Measurements from ENCODE around the gene ASTL.

Gene ASTL

DNA sequence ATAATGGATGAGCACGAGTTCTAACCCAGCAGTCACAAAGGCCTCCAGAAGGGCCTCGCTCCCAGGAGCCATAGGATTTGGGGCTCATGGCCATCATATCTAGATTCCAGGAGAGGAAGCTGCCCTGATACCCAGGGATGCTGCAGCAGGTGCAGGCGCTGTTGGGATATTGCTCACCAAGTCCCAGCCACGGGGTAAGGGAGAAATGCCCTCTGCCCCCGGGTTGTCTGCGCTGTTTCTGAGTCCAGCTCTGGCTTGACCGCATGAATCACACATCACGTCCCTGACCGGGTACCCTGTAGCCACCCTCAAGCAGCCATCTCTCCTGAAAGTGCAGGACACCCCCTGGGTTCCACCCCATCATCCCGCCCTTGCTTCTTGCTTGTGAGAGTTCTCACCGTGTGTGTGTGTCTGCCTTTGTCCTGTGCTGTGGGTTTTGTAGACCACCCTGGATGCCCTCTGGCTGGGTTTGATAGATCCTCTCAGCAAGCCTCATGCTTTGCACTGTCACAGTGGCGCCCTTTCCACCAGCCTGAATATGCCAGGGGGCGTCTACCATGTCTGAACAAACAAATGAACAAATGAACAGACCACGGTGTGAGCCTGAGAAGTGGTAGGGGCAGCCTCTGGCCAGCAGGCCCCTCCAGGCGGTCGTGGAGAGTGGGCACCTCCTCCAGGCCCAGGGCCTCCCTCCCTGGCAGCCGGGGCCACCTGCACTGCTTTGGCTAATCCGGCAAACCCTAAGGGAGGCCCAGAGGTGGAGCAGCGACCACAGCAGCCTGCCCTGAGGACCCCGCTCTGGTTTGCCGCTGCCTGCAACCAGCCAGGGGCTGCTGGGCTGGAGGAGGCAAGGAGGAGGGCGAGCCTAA lies 54.1 kb downstream of the ASTL start:
- no peak for TF ChIP-seq ZFX (IDR thresholded peaks at IDR 0.05)
- TF ChIP-seq, protein P1, sequence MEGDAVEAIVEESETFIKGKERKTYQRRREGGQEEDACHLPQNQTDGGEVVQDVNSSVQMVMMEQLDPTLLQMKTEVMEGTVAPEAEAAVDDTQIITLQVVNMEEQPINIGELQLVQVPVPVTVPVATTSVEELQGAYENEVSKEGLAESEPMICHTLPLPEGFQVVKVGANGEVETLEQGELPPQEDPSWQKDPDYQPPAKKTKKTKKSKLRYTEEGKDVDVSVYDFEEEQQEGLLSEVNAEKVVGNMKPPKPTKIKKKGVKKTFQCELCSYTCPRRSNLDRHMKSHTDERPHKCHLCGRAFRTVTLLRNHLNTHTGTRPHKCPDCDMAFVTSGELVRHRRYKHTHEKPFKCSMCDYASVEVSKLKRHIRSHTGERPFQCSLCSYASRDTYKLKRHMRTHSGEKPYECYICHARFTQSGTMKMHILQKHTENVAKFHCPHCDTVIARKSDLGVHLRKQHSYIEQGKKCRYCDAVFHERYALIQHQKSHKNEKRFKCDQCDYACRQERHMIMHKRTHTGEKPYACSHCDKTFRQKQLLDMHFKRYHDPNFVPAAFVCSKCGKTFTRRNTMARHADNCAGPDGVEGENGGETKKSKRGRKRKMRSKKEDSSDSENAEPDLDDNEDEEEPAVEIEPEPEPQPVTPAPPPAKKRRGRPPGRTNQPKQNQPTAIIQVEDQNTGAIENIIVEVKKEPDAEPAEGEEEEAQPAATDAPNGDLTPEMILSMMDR (conservative IDR thresholded peaks at IDR 0.05): no peak
- H3K27ac ChIP-seq: no peak overlapping the region

DNA sequence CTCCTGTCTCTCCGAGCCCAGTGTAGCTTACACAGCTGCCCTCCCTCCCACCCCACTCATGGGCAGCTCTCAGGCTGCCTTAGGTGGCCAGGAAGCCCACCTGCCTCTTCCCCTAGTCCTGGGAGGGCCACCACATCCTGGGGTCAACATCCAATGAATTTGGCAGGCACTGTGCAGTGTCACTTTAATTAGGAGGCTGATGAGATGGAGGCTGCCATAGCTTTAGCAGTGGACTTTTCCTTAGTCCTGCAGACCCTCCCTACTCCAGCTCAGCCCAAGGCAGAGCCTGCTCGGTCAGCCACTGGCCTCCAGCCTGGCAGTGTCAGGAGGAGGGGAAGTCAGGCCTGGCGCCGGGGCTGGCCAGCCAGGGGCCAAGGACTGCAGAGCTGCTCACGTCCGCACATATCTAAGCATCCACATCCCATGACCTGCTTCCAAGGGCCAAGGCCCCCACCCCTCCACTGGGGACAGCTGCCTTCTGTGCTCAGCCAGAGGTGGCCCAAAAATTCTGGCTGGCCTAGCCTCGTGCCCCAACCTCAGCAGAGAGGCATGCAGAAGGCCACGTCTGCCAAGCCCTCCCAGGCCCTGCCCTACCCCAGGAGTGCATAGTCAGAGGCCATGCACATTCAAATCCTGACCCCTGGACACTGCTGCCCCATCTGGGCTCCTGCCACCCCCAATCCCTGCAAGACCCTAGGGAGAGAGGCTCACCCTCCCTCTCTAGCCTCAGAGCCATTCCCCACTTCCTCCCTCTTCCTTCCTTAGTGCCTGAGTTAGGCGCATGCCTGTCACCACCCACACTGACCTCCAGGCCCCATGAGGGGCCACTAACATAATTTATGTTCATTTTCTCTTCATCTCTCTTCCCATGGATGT lies 55.0 kb downstream of the ASTL start:
- TF ChIP-seq ZFX (IDR thresholded peaks at IDR 0.05): no peak
- TF ChIP-seq, protein P1 (conservative IDR thresholded peaks at IDR 0.05): no peak

DNA sequence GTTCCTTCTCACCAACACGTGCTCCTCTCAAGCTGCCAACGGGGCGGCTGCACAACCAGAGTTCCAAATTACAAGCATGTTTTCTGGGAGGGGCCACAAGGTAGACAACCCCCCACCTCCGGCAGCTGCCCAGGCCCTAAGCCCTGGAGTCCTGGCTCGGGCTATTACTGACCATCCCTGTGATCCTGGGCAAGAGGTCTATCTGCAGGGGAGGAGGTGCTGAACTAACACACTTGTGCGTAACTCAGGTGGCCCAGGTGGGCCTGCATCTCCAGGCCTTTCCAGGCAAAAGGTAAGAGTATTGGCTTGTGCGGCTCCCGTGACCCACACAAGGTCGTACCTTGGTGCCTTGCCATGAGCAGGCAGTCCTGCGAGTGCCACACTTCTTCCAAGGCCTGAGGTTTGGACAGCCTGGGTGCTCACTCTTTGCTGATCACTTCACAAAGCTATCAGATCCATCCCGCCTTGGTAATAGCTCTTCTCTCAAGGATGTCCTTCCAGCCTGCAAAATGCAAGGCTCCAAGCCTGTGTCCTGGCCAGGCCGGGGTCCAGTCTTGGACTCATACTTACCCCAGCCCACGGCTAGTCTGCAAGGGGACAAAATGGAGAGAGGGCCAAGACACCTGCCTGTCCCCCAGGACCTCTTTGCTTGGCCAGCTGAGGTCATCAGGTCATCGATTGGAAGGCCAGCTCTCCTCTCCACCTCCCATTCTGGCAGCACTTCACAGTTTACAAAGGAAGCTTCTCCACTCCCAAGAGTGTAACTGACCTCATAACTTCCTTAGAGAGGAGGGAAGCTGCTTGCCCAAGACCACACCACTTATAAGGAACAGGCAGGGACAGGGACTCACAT lies 55.9 kb downstream of the ASTL start:
- no peak overlapping the region for H3K27ac ChIP-seq
- TF ChIP-seq, protein P1 (conservative IDR thresholded peaks at IDR 0.05): no peak
- TF ChIP-seq ZFX (IDR thresholded peaks at IDR 0.05): no peak

More for the DNA sequence above, 55.0 kb downstream of the ASTL start:
- no peak overlapping the region for H3K27ac ChIP-seq

DNA sequence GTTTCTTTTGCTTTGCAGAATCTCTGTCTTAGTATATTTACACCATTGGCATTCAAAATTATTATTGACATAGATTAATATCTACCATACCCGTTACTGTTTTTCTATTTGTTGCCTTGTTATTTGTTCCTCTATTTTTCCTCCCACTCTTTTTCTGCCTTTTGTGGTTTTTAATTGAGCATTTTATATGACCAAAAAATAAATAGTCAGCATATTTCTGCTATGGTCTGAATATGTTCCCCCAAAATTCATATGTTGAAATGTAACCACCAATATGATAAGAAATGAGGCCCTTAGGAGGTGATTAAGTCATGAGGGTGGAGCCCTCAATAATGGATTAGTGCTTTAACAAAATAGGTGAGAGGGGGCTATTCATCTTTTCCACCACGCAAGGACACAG lies 57.3 kb downstream of the ASTL start:
- no peak overlapping the region for H3K27ac ChIP-seq
- TF ChIP-seq, protein P1 (conservative IDR thresholded peaks at IDR 0.05): no peak

DNA sequence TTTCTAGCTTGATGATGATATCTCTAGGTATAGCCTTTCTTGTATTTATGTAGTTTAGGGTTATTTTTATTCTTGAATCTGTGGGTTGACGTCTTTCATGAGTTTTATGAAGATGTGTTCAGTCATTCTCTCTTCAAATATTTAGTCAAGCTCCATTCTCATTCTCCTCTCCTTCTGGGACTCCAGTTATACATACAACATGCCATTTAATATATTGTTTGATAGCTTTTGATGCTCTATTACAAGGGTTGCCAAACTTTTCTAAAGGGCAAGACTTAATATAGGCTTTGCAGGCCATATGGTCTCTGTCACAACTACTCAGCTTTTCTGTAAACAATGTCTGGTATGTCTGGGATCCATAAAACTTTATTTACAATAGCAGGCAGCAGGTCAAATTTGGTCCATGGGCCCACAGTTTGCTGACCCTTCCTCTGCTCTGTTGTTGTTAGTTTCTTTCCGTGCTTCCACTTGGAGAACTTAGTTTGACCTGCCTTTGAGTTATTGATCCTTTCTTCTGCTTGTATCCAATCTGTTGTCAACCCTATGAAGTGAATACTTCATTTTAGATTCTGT lies 63.0 kb downstream of the ASTL start:
- H3K27ac ChIP-seq: no peak overlapping the region
- no peak for TF ChIP-seq ZFX (IDR thresholded peaks at IDR 0.05)
- TF ChIP-seq, protein P1 (conservative IDR thresholded peaks at IDR 0.05): no peak

DNA sequence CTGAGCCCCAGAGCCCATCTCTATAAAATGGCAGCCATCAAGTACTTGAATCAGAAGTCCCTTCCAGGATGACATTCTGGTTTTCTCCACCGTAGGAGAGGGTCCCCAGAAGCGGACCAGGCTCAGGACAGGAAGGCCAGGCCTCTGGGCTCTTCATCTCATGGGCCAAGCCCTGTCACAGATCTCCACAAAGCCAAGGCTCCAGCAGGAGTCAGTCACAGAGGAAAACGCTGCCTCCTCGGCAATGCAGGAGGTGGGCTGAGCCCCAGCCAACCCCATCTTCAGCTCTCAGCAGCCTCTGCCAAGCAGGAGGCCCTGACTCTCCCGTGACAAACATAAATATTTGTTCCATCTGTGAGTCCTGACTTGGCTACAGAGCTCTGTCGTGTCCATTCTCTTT lies 64.1 kb downstream of the ASTL start:
- TF ChIP-seq, protein P1 (conservative IDR thresholded peaks at IDR 0.05): no peak
- TF ChIP-seq ZFX (IDR thresholded peaks at IDR 0.05): no peak
- no peak overlapping the region for H3K27ac ChIP-seq
